K562 (cell line): ENCODE measurements around the gene RER1. TPM values are rescaled to one million over a fixed set of nuclear protein-coding genes. Genes with fewer than 3 reads are reported as not detected.

Experiments
- CBFA2T2 ChIP-seq: fragments of 450-650 bp; conservative IDR thresholded peaks from 2 replicates; pipeline ENCODE4 v1.6.1; 2017; ENCODE audit warnings: mild to moderate bottlenecking
- CC2D1A ChIP-seq: fragments of 450-650 bp; IDR thresholded peaks from 2 replicates; pipeline ENCODE4 v1.6.1; 2017; ENCODE audit warnings: mild to moderate bottlenecking
- CHD2 ChIP-seq: IDR thresholded peaks from 2 replicates; pipeline ENCODE4 v1.6.1; 2011; ENCODE audit warnings: low read depth, low read length
- CREM ChIP-seq: IDR thresholded peaks from 2 replicates; pipeline ENCODE4 v1.6.1; 2014; ENCODE audit warnings: antibody characterized with exemption, low read depth
- ETV6 ChIP-seq, 3 experiments: fragments of 150-350 bp in 1 of 3; sonication (generic) in 1 of 3; formaldehyde crosslinking in 1 of 3; IDR thresholded peaks; 2 replicates each; pipeline versions ENCODE4 v1.6.1 to v1.8.0; 2014 to 2022; ENCODE audit warnings: borderline replicate concordance in 2 of 3, low read depth in 2 of 3, antibody characterized with exemption in 1 of 3, low read length in 1 of 3, mild to moderate bottlenecking in 1 of 3, missing genetic modification reagents in 1 of 3
- MCM5 ChIP-seq: fragments of 450-650 bp; IDR thresholded peaks from 2 replicates; pipeline ENCODE4 v1.6.1; 2016; ENCODE audit warnings: low read depth
- MCM7 ChIP-seq, 2 experiments: fragments of 450-650 bp; IDR thresholded peaks; 2 replicates each; pipeline ENCODE4 v1.6.1; 2016 to 2018
- MYNN ChIP-seq, 2 experiments: sonication (generic); formaldehyde crosslinking in 1 of 2; IDR thresholded peaks; 2 replicates each; pipeline versions ENCODE4 v1.5.0 to v1.6.1; 2016 to 2020; ENCODE audit warnings: antibody characterized with exemption in 1 of 2, missing genetic modification reagents in 1 of 2
- NR2C2 ChIP-seq, 2 experiments: fragments of 200-800 bp in 1 of 2; sonication (Bioruptor generic) in 1 of 2; sonication (generic) in 1 of 2; formaldehyde crosslinking in 1 of 2; IDR thresholded peaks; 2 replicates each; pipeline versions ENCODE4 v1.6.1 to v1.8.0; 2016 to 2022; ENCODE audit warnings: mild to moderate bottlenecking in 1 of 2, missing compliant biosample characterization in 1 of 2, missing genetic modification characterization in 1 of 2, missing genetic modification reagents in 1 of 2
- PML ChIP-seq: IDR thresholded peaks from 2 replicates; pipeline ENCODE4 v1.6.1; 2012; ENCODE audit warnings: low read length, inconsistent platforms
- POLR3A ChIP-seq: IDR thresholded peaks from 2 replicates; pipeline ENCODE4 v1.6.1; 2011; ENCODE audit warnings: borderline replicate concordance, mild to moderate bottlenecking, moderate library complexity; ENCODE audit not compliant: insufficient read length, insufficient read depth; ENCODE audit errors: extremely low read depth
- RB1 ChIP-seq: fragments of 450-650 bp; IDR thresholded peaks from 2 replicates; pipeline ENCODE4 v1.6.1; 2017; ENCODE audit warnings: low read depth, mild to moderate bottlenecking
- RBM17 ChIP-seq: fragments of 200-400 bp; formaldehyde crosslinking; IDR thresholded peaks from 2 replicates; pipeline ENCODE4 v1.6.1; 2017; ENCODE audit warnings: low read depth, mild to moderate bottlenecking, low read length, borderline replicate concordance
- TCF7L2 ChIP-seq: fragments of 150-350 bp; IDR thresholded peaks from 2 replicates; pipeline ENCODE4 v1.6.1; 2016; ENCODE audit warnings: low read depth, mild to moderate bottlenecking, low read length, moderate library complexity
- TFE3 ChIP-seq: fragments of 450-650 bp; formaldehyde crosslinking; IDR thresholded peaks from 2 replicates; pipeline ENCODE4 v1.4.0; 2020; ENCODE audit warnings: mild to moderate bottlenecking, mixed read lengths
- USF2 ChIP-seq: sonication (generic); formaldehyde crosslinking; IDR thresholded peaks from 2 replicates; pipeline ENCODE4 v1.5.0; 2020; ENCODE audit warnings: missing genetic modification reagents
- ZFP1 ChIP-seq: fragments of 450-650 bp; formaldehyde crosslinking; IDR thresholded peaks from 2 replicates; pipeline ENCODE4 v1.4.0; 2020; ENCODE audit warnings: mild to moderate bottlenecking, mixed read lengths
- ZNF124 ChIP-seq: sonication (generic); formaldehyde crosslinking; IDR thresholded peaks from 2 replicates; pipeline ENCODE4 v1.8.1; 2022; ENCODE audit warnings: missing genetic modification reagents
- ZNF436 ChIP-seq: fragments of 250-450, 450-650 bp; sonication (Bioruptor Pico); formaldehyde crosslinking; IDR thresholded peaks from 2 replicates; pipeline ENCODE4 v1.7.0; 2020; ENCODE audit warnings: mild to moderate bottlenecking
- ZNF444 ChIP-seq: fragments of 250-450 bp; sonication (Bioruptor Pico); IDR thresholded peaks from 2 replicates; pipeline ENCODE4 v1.4.0; 2020; ENCODE audit warnings: mild to moderate bottlenecking, moderate library complexity
- polyA plus RNA-seq, 8 experiments: library from polyadenylated mRNA; depleted of rRNA in 4 of 8; stranded (reverse) in 5 of 8; unstranded in 3 of 8; fragments of >200 nt; fragmentation: Nextera tagmentation in 2 of 8; fragmentation: Illumina TruSeq in 1 of 8; extraction: Ambion mirVana in 2 of 8; extraction: Trizol in 1 of 8; gene quantifications; 2 replicates each; pipeline versions ENCODE4 v1.2.1 to v1.2.3, GENCODE V29; 2011 to 2014; ENCODE audit warnings: inconsistent platforms in 1 of 8, missing spikeins in 1 of 8
- total RNA-seq, 7 experiments: library from RNA; depleted of rRNA in 6 of 7; stranded (reverse); fragments of >200 nt in 6 of 7; fragmentation: Illumina TruSeq in 2 of 7; extraction: Trizol in 2 of 7; gene quantifications; 2 replicates each; pipeline versions ENCODE4 v1.2.1 to v1.2.3, GENCODE V29; 2011 to 2021; ENCODE audit warnings: low replicate concordance in 1 of 7
- TF ChIP-seq, protein P1 (sequence below): fragments of 200-800 bp; sonication (Bioruptor generic); IDR thresholded peaks from 2 replicates; pipeline ENCODE4 v1.6.1; 2016; ENCODE audit warnings: missing genetic modification characterization, missing compliant biosample characterization

Gene RER1
- total and polyA plus RNA-seq, 9 of the 15 experiments (the other 6 are each of a cell fraction or from before 2014, with no cell fraction given): 19.6 to 354 (median 183) TPM

DNA sequence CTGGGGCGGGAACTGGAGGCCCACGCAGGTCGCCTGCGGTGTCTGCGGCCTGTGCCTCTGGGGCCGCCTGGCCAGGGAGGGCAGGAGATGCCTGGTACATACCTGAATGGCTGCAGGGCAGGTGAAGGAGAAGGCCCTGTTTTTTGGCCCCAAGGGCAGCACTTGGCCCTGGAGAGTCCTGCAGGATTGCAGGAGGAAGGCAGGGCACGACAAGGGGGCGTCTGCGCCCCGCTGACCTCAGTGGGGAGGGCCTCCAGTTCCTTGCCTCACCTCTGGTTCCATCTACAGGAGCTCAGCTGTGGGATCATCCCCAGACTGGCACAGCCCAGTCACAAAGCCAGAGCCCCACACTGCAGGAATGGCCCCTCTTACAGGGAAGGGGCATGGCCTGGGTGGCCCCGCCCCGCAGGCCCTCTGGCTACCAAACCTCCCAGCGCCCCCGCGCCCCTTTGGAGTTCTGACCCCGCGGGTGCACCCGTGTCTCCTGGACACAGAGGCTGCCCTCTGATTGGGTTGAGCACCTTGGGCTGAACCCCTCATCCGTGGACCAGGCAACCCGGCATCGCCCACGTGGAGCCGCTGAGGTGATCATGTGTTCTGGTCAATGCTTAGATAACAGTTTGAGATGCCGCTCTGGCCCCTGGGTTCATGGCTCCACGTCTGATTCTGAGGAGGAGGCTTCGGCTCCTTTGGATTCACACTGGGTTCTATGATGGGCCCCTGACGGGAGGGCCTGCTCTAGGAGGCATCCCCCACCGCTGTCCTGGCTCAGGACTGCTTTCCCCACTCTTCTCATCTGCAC is 22.1 kb downstream of the RER1 start (continued):
- TF ChIP-seq TCF7L2: no peak
- TF ChIP-seq ZNF444 (CRISPR knock-in tag): no peak
- no peak for TF ChIP-seq MCM7 (IDR thresholded peaks at IDR 0.05)
- TF ChIP-seq MYNN (IDR thresholded peaks at IDR 0.05): no peak
- TF ChIP-seq MYNN (CRISPR knock-in tag; IDR thresholded peaks at IDR 0.05): no peak
- TF ChIP-seq ZFP1 (CRISPR knock-in tag): no peak
- TF ChIP-seq RBM17: no peak
- no peak for TF ChIP-seq ZNF124
- no peak for TF ChIP-seq MCM5
- no peak for TF ChIP-seq CHD2
- TF ChIP-seq PML: no peak
- no peak; the same call in 1 of the 2 replicates for TF ChIP-seq CBFA2T2
- TF ChIP-seq POLR3A: no peak
- peak; percentile 62 for TF ChIP-seq USF2 (CRISPR knock-in tag)
- no peak for TF ChIP-seq TFE3 (CRISPR knock-in tag)
- TF ChIP-seq, protein P1, sequence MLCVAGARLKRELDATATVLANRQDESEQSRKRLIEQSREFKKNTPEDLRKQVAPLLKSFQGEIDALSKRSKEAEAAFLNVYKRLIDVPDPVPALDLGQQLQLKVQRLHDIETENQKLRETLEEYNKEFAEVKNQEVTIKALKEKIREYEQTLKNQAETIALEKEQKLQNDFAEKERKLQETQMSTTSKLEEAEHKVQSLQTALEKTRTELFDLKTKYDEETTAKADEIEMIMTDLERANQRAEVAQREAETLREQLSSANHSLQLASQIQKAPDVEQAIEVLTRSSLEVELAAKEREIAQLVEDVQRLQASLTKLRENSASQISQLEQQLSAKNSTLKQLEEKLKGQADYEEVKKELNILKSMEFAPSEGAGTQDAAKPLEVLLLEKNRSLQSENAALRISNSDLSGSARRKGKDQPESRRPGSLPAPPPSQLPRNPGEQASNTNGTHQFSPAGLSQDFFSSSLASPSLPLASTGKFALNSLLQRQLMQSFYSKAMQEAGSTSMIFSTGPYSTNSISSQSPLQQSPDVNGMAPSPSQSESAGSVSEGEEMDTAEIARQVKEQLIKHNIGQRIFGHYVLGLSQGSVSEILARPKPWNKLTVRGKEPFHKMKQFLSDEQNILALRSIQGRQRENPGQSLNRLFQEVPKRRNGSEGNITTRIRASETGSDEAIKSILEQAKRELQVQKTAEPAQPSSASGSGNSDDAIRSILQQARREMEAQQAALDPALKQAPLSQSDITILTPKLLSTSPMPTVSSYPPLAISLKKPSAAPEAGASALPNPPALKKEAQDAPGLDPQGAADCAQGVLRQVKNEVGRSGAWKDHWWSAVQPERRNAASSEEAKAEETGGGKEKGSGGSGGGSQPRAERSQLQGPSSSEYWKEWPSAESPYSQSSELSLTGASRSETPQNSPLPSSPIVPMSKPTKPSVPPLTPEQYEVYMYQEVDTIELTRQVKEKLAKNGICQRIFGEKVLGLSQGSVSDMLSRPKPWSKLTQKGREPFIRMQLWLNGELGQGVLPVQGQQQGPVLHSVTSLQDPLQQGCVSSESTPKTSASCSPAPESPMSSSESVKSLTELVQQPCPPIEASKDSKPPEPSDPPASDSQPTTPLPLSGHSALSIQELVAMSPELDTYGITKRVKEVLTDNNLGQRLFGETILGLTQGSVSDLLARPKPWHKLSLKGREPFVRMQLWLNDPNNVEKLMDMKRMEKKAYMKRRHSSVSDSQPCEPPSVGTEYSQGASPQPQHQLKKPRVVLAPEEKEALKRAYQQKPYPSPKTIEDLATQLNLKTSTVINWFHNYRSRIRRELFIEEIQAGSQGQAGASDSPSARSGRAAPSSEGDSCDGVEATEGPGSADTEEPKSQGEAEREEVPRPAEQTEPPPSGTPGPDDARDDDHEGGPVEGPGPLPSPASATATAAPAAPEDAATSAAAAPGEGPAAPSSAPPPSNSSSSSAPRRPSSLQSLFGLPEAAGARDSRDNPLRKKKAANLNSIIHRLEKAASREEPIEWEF (CRISPR knock-in tag): no peak
- TF ChIP-seq CC2D1A: no peak
- TF ChIP-seq ETV6 (IDR thresholded peaks at IDR 0.05; ENCODE audit: borderline replicate concordance in 1 of 2, low read depth in 2 of 2, low read length in 1 of 2): no peak
- no peak for TF ChIP-seq ETV6 (CRISPR knock-in tag; IDR thresholded peaks at IDR 0.05; ENCODE audit: borderline replicate concordance)
- TF ChIP-seq CREM: no peak; the same call in 1 of the 2 replicates
- TF ChIP-seq RB1: no peak
- TF ChIP-seq NR2C2 (CRISPR knock-in tag; IDR thresholded peaks at IDR 0.05): no peak
- no peak for TF ChIP-seq NR2C2 (tag; IDR thresholded peaks at IDR 0.05)
- TF ChIP-seq ZNF436: no peak
